NK-92 (cell line): ENCODE measurements around the gene IL20RA.

Source experiments
- DNase-seq: peaks from one replicate; lab custom pipeline; 2025; ENCODE audit not compliant: unreplicated experiment; lab: John Stamatoyannopoulos, UW

IL20RA gene

GRCh38 chr6:137010128-137010718 lies 34.5 kb downstream of the IL20RA start:
- DNase-seq, result no peak

DNA sequence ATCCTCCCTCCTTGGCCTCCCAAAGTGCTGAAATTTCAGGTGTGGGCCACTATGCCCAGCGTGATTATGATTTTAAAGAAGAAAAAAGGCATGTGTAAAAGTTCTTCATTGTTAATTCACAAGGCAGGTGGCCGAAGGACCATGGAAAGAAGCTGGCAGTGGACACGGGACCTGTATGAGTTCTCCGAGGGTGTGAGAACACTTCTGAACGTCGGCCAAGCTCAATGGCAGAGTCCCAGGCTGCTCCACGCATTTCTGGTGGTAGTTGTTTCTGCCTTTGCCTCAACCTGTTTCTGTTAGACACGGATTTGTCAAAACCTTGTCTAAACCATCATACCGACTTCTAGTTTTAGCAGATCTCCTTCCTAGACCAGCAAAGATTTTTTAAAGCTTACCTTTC lies 36.6 kb downstream of the IL20RA start:
- no peak for DNase-seq

- DNase-seq, result no peak
These were observed 38.7 kb downstream of the IL20RA start for GRCh38 chr6:137006056-137006455.

- no peak for DNase-seq
These were observed 39.7 kb downstream of the IL20RA start for GRCh38 chr6:137005073-137005472.

DNA sequence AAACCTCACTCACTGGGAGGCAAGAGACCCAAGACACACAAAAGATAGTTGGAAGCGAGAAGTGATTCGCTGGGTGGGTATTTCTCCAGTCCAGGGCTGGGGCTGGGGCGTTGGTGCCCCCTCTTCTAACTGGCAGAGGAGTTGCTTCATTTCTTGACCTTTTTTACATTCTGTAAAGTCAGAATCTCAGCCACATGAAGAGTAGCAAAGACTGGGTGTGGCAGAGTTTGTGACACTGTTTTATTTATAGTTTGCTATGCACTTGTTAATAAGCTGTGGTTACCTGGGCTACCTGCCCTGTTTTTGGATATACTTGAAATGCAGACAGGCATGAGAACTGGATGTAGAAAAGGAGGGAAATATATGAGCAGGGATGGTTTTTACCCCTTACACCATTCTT lies 42.3 kb downstream of the IL20RA start:
- DNase-seq, result no peak

- DNase-seq, result no peak
These were observed 42.8 kb downstream of the IL20RA start for GRCh38 chr6:137001977-137002302.

- no peak for DNase-seq
These were observed 43.3 kb downstream of the IL20RA start for GRCh38 chr6:137001299-137001976.

- DNase-seq, result no peak
These were observed 43.9 kb downstream of the IL20RA start for GRCh38 chr6:137000825-137001224.

- no peak for DNase-seq
These were observed 49.2 kb downstream of the IL20RA start for GRCh38 chr6:136995521-136995920.

GRCh38 chr6:136994782-136995181 lies 50.0 kb downstream of the IL20RA start:
- DNase-seq, result no peak

GRCh38 chr6:136992113-136992512 lies 52.7 kb downstream of the IL20RA start:
- no peak for DNase-seq

DNA sequence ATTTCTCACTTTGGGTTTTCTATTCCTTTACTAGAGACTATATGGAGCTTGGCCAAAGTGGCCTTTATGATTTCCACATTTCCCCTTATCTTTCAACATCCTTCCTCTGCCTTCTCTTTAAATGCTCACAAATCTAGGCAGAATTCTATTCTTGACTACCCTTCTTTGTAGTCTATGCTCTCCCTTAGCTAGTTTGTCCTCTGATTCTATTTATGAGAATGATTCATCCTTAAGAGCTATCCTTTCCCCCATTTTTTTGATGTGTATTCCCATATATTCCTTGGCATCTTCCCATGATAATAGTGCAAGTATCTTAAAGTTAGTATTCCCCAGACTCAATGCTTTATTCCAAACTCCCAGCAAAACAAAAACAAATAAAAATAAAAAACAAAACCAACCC lies 53.1 kb downstream of the IL20RA start:
- no peak for DNase-seq

DNA sequence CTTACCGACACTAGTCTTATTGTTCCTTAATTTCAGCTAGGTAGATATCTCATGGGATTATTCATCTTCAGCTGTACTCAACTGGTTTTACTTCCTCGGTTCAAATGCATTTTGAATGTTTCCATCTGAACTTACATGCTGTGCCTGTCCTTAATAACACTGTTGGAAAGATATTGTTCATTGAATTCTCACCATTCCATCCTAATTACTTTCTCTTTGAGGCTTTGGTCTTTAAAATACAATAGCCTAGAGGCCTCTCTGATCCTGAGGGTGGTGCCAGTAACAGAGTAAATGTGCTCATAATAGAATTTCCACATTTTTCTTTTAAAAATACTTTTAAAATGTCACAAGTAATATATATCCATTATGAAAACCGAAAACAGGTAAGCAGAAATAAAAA lies 54.0 kb downstream of the IL20RA start:
- DNase-seq, result no peak

DNA sequence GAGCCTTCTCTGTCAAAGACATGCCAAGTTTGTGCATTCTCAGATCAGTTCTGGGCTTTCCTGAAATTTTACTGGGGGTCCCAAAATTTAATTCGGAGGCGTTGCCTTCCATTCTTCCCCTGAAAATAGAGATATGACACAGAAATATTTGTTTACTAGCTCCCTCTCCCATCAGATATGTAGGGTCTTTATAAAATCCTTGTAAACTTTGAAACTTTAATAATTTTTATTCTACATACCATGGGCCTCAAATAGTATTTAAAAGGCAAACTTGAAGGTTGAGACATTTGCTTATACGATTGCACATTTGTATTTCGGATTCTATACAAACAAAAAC lies 54.6 kb downstream of the IL20RA start:
- DNase-seq, result no peak

DNA sequence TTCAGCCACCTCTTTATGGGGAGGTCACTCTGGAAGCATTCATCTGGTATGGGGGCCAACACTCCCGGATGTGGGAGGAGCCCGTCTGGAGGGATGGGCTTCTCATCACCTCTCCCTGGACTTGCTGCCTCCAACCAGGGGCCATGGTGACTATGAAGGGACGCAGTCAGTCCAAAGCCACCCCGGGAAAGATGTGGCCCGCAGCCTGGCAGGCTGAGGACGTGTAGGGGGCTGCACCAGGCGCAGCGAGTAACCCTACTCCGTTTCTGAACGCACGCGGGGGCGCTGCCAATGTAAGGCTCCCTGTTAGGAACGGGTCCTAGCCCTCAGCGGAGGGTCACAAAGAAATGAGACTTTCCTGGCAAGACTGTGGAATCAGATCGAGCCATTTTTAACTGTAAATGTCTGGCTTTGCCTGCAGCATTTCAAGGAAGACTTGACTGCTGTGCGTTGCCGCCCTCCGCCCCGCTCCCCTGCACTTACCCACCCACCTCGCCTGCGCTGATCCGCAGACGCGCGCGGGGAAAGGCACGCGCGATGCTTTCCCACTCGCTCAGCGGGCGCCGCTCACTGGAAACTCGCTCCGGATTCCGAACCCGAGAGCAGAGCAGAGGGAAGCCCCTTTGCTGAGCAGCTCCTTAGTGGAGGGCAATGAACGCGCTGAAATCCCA lies 55.1 kb downstream of the IL20RA start:
- no peak for DNase-seq

GRCh38 chr6:136987526-136987925 lies 57.2 kb downstream of the IL20RA start:
- DNase-seq, result no peak

GRCh38 chr6:136985502-136985901 lies 59.3 kb downstream of the IL20RA start:
- no peak for DNase-seq

- no peak for DNase-seq
These were observed 60.2 kb downstream of the IL20RA start for GRCh38 chr6:136984578-136984977.

DNA sequence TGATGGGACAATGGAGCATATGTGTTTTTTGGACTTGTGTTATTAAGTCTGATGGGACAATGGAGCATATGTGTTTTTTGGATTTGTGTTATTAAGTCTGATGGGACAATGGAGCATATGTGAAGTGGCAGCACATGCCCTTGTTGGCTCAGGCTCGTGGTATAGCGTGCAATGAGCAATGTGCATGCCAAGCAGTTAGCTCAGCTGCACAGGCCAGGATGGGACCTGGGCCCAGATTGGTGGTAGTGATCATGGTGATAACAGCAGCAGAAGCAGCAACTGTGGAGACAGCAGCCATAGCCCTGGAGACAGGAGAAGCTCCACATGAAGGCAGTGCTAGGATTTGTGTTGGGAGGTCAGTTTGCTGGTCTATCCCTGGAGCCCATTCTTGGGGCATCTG lies 61.1 kb downstream of the IL20RA start:
- DNase-seq, result no peak

GRCh38 chr6:136982928-136983327 lies 61.8 kb downstream of the IL20RA start:
- DNase-seq, result no peak

- no peak for DNase-seq
These were observed 64.7 kb downstream of the IL20RA start for GRCh38 chr6:136980070-136980469.

DNA sequence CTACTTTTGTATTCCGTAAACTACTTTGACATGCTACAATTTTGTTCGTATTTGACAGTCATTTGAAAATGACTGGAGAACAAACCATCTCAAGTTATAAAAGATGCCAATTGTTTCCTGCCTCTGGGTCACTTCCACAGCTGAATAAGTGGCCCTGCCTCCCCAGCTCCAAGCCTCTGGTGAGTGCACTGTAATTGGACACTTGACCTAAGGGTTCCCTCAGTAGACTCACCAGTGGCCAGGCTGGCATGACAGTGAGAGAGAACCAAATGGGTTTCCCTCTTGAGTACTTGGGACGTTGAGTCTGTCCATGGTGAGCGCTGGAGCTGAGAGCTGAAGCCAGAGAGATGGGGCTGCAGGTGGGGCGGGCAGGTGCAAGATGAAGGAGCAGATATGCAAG lies 65.6 kb downstream of the IL20RA start:
- no peak for DNase-seq

DNA sequence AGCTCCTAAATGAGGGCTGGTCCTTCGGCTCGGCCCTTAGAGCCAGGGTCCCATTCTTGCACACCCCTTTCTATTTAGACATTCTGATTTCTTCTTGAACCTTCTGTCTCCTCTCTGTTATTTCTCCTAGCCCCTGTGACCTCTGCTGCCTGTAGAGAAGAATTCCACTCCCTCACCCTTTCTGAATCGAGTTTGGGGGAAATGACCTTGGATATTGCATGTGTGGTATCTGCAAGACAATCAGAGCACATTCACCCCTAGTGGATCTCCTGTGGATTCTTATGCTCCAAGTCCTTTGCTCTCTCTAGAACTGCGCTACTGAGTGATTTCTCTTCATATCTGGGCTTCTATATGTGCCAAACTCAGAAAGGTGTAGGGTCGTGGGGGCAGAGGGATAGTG lies 67.7 kb downstream of the IL20RA start:
- DNase-seq, result no peak
